T-cell (primary cell): Measurements from ENCODE around the gene GXYLT1. TPM values are rescaled to one million over a fixed set of nuclear protein-coding genes. Genes with fewer than 3 reads are reported as not detected.

Experiments used
- ATAC-seq, 4 experiments: fragments of 200-7000 bp in 3 of 4; fragments of 150-1000 bp in 1 of 4; cut with Tn5 transposase; replicated peaks in 1 of 4; 1 replicate in 3 of 4; 2 replicates in 1 of 4; pipeline ENCODE4 v1.10.0; 2021; ENCODE audit warnings: moderate library complexity in 3 of 4, mild to moderate bottlenecking in 2 of 4, moderate number of reproducible peaks in 1 of 4
- CTCF ChIA-PET, 2 donors: fragments of 300-600 bp; sonication (Branson Sonifier 250); formaldehyde crosslinking; loops; one replicate each; lab custom pipeline; 2022; ENCODE audit warnings: antibody characterized with exemption in 2 of 2; lab: Charles Lee
- POLR2A ChIA-PET, 2 donors: fragments of 300-600 bp; sonication (Branson Sonifier 250); formaldehyde crosslinking; loops; one replicate each; lab custom pipeline; 2022; ENCODE audit warnings: antibody characterized with exemption in 2 of 2; lab: Charles Lee
- DNase-seq, 35 experiments: peaks; one replicate each; pipeline versions ENCODE4 v3.0.0 to v3.0.0-alpha.2; 2013 to 2023
- H3K27ac ChIP-seq: one replicate; pipeline ENCODE4 v1.5.1; 2013; ENCODE audit warnings: low read length
- H3K27me3 ChIP-seq, 2 experiments: replicated peaks in 1 of 2; 1 replicate in 1 of 2; 2 replicates in 1 of 2; pipeline versions ENCODE4 v1.6.1 to v1.7.0; 2013; ENCODE audit warnings: low read length in 1 of 2, mixed read lengths in 1 of 2; ENCODE audit not compliant: control insufficient read depth in 2 of 2, insufficient read depth in 2 of 2; ENCODE audit errors: extremely low read depth in 1 of 2
- H3K36me3 ChIP-seq, 2 donors: 1 replicate in 1 of 2; 2 replicates in 1 of 2; pipeline versions ENCODE4 v1.6.1 to v1.7.0; 2013; ENCODE audit warnings: low read length in 1 of 2; ENCODE audit not compliant: control insufficient read depth in 2 of 2, insufficient read depth in 1 of 2; ENCODE audit errors: extremely low read depth in 1 of 2
- H3K4me1 ChIP-seq, 2 experiments: 1 replicate in 1 of 2; 2 replicates in 1 of 2; pipeline versions ENCODE4 v1.6.1 to v1.7.0; 2013; ENCODE audit warnings: low read length in 2 of 2, mixed read lengths in 1 of 2; ENCODE audit not compliant: insufficient read depth in 2 of 2, control insufficient read depth in 1 of 2; ENCODE audit errors: extremely low read depth in 1 of 2
- H3K4me3 ChIP-seq, 2 donors: 1 replicate in 1 of 2; 2 replicates in 1 of 2; pipeline versions ENCODE4 v1.5.1 to v1.7.0; 2013; ENCODE audit warnings: mild to moderate bottlenecking in 2 of 2, low read length in 1 of 2, moderate library complexity in 1 of 2; ENCODE audit not compliant: control insufficient read depth in 1 of 2; ENCODE audit errors: extremely low read depth in 1 of 2
- H3K9me3 ChIP-seq: 2 replicates; pipeline ENCODE4 v1.7.0; 2013
- H3K27ac Mint-ChIP-seq, 2 donors: one replicate each; pipeline ENCODE4 v1.8.0; 2020 to 2021; ENCODE audit warnings: mild to moderate bottlenecking in 2 of 2, mixed read lengths in 2 of 2
- H3K27me3 Mint-ChIP-seq, 2 donors: one replicate each; pipeline ENCODE4 v1.8.0; 2021 to 2022; ENCODE audit warnings: mixed read lengths in 2 of 2
- H3K36me3 Mint-ChIP-seq: one replicate; pipeline ENCODE4 v1.8.0; 2021; ENCODE audit warnings: mixed read lengths
- H3K4me1 Mint-ChIP-seq, 3 donors: one replicate each; pipeline ENCODE4 v1.8.0; 2020 to 2022; ENCODE audit warnings: mixed read lengths in 3 of 3, mild to moderate bottlenecking in 1 of 3
- H3K4me3 Mint-ChIP-seq, 3 donors: one replicate each; pipeline ENCODE4 v1.8.0; 2020 to 2022; ENCODE audit warnings: mild to moderate bottlenecking in 3 of 3, mixed read lengths in 3 of 3, moderate library complexity in 3 of 3
- H3K9me3 Mint-ChIP-seq, 3 donors: one replicate each; pipeline ENCODE4 v1.8.0; 2020 to 2022; ENCODE audit warnings: mixed read lengths in 3 of 3
- WGBS: methylation state at CpG from one replicate; pipeline ENCODE4 v1.1.5; 2013; ENCODE audit warnings: missing lambda C conversion rate; ENCODE audit not compliant: insufficient coverage; 5-methylcytosine and 5-hydroxymethylcytosine counted together
- total RNA-seq, 35 experiments: library from RNA in 6 of 35; stranded (reverse) in 6 of 35; fragments of 120-200 nt in 1 of 35; gene quantifications; one replicate each; pipeline versions ENCODE4 v1.2.1 to v1.2.4 and lab custom pipeline; 2013 to 2026

Gene GXYLT1
- total RNA-seq, 5 donors from 2014 or later (not counting 1 experiment from before 2014, with no cell fraction given): 6.3 to 9.3 (median 7.1) TPM

GRCh38 chr12:42172441-42173210 lies 28.0 kb upstream of the GXYLT1 start:
- H3K9me3 Mint-ChIP-seq: peaks cover 0 to 4% (median 3%) of the 10 kb centered on the region in 3 donors
- no peaks in the 10 kb centered on the region for H3K27me3 Mint-ChIP-seq
- DNase-seq: no peak
- Histone ChIP-seq H3K9me3 (no peaks in the 10 kb centered on the region), H3K36me3 (peaks cover 10 to 20% of the 10 kb centered on the region in 2 donors), H3K4me3 (no peak overlapping the region), H3K27me3 (no peaks in the 10 kb centered on the region), H3K4me1 (no peaks in the 10 kb centered on the region), H3K27ac (no peak overlapping the region)
- no peak for ATAC-seq
- WGBS: no CpG with 5 or more reads among the region's 4 CpGs
- CTCF ChIA-PET: interaction anchor here in 1 of 2 donors (0.6 kb wide), 1 partner anchor 36 kb away, joined by 8 read pairs; no protein-coding TSS in a partner anchor
- no peak overlapping the region for H3K27ac Mint-ChIP-seq
- H3K4me3 Mint-ChIP-seq: no peak overlapping the region
- H3K4me1 Mint-ChIP-seq: peaks cover 17 to 26% (median 21%) of the 10 kb centered on the region in 3 donors
- POLR2A ChIA-PET: interaction anchor here in 1 of 2 donors (0.5 kb wide), 1 partner anchor 20 kb away, joined by 4 read pairs; no protein-coding TSS in a partner anchor
- H3K36me3 Mint-ChIP-seq: peaks cover 41% of the 10 kb centered on the region

- DNase-seq: no peak
- Histone ChIP-seq H3K36me3 (peaks cover 0 to 8% of the 10 kb centered on the region in 2 donors), H3K27ac (no peak overlapping the region), H3K9me3 (no peaks in the 10 kb centered on the region), H3K4me1 (peaks cover 2% of the 10 kb centered on the region in 2 experiments), H3K27me3 (no peaks in the 10 kb centered on the region), H3K4me3 (no peak overlapping the region)
- peaks cover 14 to 25% (median 15%) of the 10 kb centered on the region in 3 donors for H3K4me1 Mint-ChIP-seq
- CTCF ChIA-PET: interaction anchor here (0.6 to 0.7 kb wide), 2 partner anchors 84 to 222 kb away, joined by 4 to 5 read pairs; no protein-coding TSS in a partner anchor
- H3K4me3 Mint-ChIP-seq: no peak overlapping the region
- ATAC-seq: no peak
- H3K36me3 Mint-ChIP-seq: peaks cover 30% of the 10 kb centered on the region
- H3K27ac Mint-ChIP-seq: no peak overlapping the region
- H3K9me3 Mint-ChIP-seq: no peaks in the 10 kb centered on the region
- WGBS: 95% methylated on average over 4 of the region's 6 CpGs
- H3K27me3 Mint-ChIP-seq: no peaks in the 10 kb centered on the region
- POLR2A ChIA-PET: interaction anchor here in 1 of 2 donors (0.6 kb wide), 1 partner anchor 155 kb away, joined by 6 read pairs; no protein-coding TSS in a partner anchor
Observed at GRCh38 chr12:42167711-42168110, 23.0 kb upstream of the GXYLT1 start.

- ATAC-seq: no peak
- H3K4me3 ChIP-seq: no peak overlapping the region
- peaks cover 18 to 30% (median 20%) of the 10 kb centered on the region in 3 donors for H3K4me1 Mint-ChIP-seq
- no peak for DNase-seq
- ChIA-PET CTCF (interaction anchor here in 1 of 2 donors (0.6 kb wide), 1 partner anchor 1648 kb away, joined by 6 read pairs; no protein-coding TSS in a partner anchor), POLR2A (no interaction called here)
- H3K9me3 ChIP-seq: no peaks in the 10 kb centered on the region
- peak overlapping the region in 1 of 2 donors; percentile 73 for H3K27ac Mint-ChIP-seq
- H3K4me3 Mint-ChIP-seq: no peak overlapping the region
- no peaks in the 10 kb centered on the region for H3K9me3 Mint-ChIP-seq
- H3K36me3 Mint-ChIP-seq: peaks cover 27% of the 10 kb centered on the region
- peaks cover 2% of the 10 kb centered on the region in 2 experiments for H3K4me1 ChIP-seq
- H3K27me3 Mint-ChIP-seq: no peaks in the 10 kb centered on the region
- no peak overlapping the region for H3K27ac ChIP-seq
- H3K36me3 ChIP-seq: peaks cover 0 to 9% of the 10 kb centered on the region in 2 donors
- no peaks in the 10 kb centered on the region for H3K27me3 ChIP-seq
Observed at GRCh38 chr12:42166501-42166900, 21.8 kb upstream of the GXYLT1 start.

GRCh38 chr12:42163913-42164312 lies 19.2 kb upstream of the GXYLT1 start:
- Histone ChIP-seq H3K4me1 (peaks cover 2% of the 10 kb centered on the region in 2 experiments), H3K27ac (no peak overlapping the region), H3K27me3 (no peaks in the 10 kb centered on the region), H3K36me3 (peaks cover 0 to 8% of the 10 kb centered on the region in 2 donors), H3K4me3 (no peak overlapping the region), H3K9me3 (no peaks in the 10 kb centered on the region)
- H3K9me3 Mint-ChIP-seq: no peaks in the 10 kb centered on the region
- H3K4me3 Mint-ChIP-seq: no peak overlapping the region
- H3K27ac Mint-ChIP-seq: peak overlapping the region in 1 of 2 donors; percentile 49
- DNase-seq (no peak), ATAC-seq (no peak)
- CTCF ChIA-PET: no interaction called here
- POLR2A ChIA-PET: no interaction called here
- no peaks in the 10 kb centered on the region for H3K27me3 Mint-ChIP-seq
- peaks cover 18 to 29% (median 20%) of the 10 kb centered on the region in 3 donors for H3K4me1 Mint-ChIP-seq
- peaks cover 23% of the 10 kb centered on the region for H3K36me3 Mint-ChIP-seq

- Mint-ChIP-seq H3K27me3 (no peaks in the 10 kb centered on the region), H3K9me3 (no peaks in the 10 kb centered on the region), H3K27ac (peak overlapping the region; percentile 44 to 49), H3K36me3 (peaks cover 22% of the 10 kb centered on the region), H3K4me1 (peaks cover 18 to 28% (median 20%) of the 10 kb centered on the region in 3 donors), H3K4me3 (no peak overlapping the region)
- H3K4me1 ChIP-seq: peaks cover 2% of the 10 kb centered on the region in 2 experiments
- ATAC-seq (no peak), DNase-seq (no peak)
- peaks cover 0 to 8% of the 10 kb centered on the region in 2 donors for H3K36me3 ChIP-seq
- H3K4me3 ChIP-seq: no peak overlapping the region
- CTCF ChIA-PET: no interaction called here
- H3K27me3 ChIP-seq: no peaks in the 10 kb centered on the region
- H3K9me3 ChIP-seq: no peaks in the 10 kb centered on the region
- POLR2A ChIA-PET: interaction anchor here in 1 of 2 donors (0.5 kb wide), 1 partner anchor 35 kb away, joined by 3 read pairs; no protein-coding TSS in a partner anchor
- no peak overlapping the region for H3K27ac ChIP-seq
- no CpG with 5 or more reads among the region's 1 CpG for WGBS
Observed at GRCh38 chr12:42162965-42163364, 18.3 kb upstream of the GXYLT1 start.

GRCh38 chr12:42162193-42162592 lies 17.5 kb upstream of the GXYLT1 start:
- no peaks in the 10 kb centered on the region for H3K27me3 ChIP-seq
- Mint-ChIP-seq H3K27ac (peak overlapping the region; percentile 49 to 67), H3K9me3 (no peaks in the 10 kb centered on the region), H3K27me3 (no peaks in the 10 kb centered on the region), H3K36me3 (peaks cover 22% of the 10 kb centered on the region), H3K4me3 (no peak overlapping the region), H3K4me1 (peaks cover 18 to 28% (median 20%) of the 10 kb centered on the region in 3 donors)
- H3K4me3 ChIP-seq: no peak overlapping the region
- H3K9me3 ChIP-seq: no peaks in the 10 kb centered on the region
- peaks cover 2% of the 10 kb centered on the region in 2 experiments for H3K4me1 ChIP-seq
- CTCF ChIA-PET: no interaction called here
- no peak for DNase-seq
- no peak overlapping the region for H3K27ac ChIP-seq
- no peak for ATAC-seq
- POLR2A ChIA-PET: no interaction called here
- peaks cover 0 to 8% of the 10 kb centered on the region in 2 donors for H3K36me3 ChIP-seq
